IMR-90 (cell line): Measurements from ENCODE around the gene CGN.

ENCODE experiments used
- BHLHE40 ChIP-seq: fragments of 150-350 bp; IDR thresholded peaks from 2 replicates; pipeline ENCODE4 v1.6.1; 2016; ENCODE audit warnings: mild to moderate bottlenecking, low read depth, low read length
- CEBPB ChIP-seq: IDR thresholded peaks from 2 replicates; pipeline ENCODE4 v1.6.1; 2012; ENCODE audit warnings: low read depth, low read length, improper control_type of control experiment
- CTCF ChIP-seq: conservative IDR thresholded peaks from 2 replicates; pipeline ENCODE4 v1.5.1; 2012; ENCODE audit warnings: mild to moderate bottlenecking, low read depth, low read length, improper control_type of control experiment
- ELK1 ChIP-seq: fragments of 150-350 bp; IDR thresholded peaks from 2 replicates; pipeline ENCODE4 v1.6.1; 2016; ENCODE audit warnings: low read depth, mild to moderate bottlenecking, low read length, moderate library complexity, borderline replicate concordance
- FOS ChIP-seq: fragments of 150-350 bp; IDR thresholded peaks from 2 replicates; pipeline ENCODE4 v1.6.1; 2016; ENCODE audit warnings: low read depth, low read length
- MAFK ChIP-seq: IDR thresholded peaks from 2 replicates; pipeline ENCODE4 v1.6.1; 2012; ENCODE audit warnings: low read depth, low read length, improper control_type of control experiment
- MAZ ChIP-seq: IDR thresholded peaks from 2 replicates; pipeline ENCODE4 v1.6.1; 2012; ENCODE audit warnings: low read depth, mild to moderate bottlenecking, low read length, improper control_type of control experiment, moderate library complexity, borderline replicate concordance
- MXI1 ChIP-seq: IDR thresholded peaks from 2 replicates; pipeline ENCODE4 v1.6.1; 2012; ENCODE audit warnings: low read depth, mild to moderate bottlenecking, low read length, moderate library complexity, borderline replicate concordance
- POLR2A ChIP-seq: IDR thresholded peaks from 2 replicates; pipeline ENCODE4 v1.6.1; 2012; ENCODE audit warnings: mild to moderate bottlenecking, low read depth, low read length
- RAD21 ChIP-seq: IDR thresholded peaks from 2 replicates; pipeline ENCODE4 v1.6.1; 2012; ENCODE audit warnings: low read length, improper control_type of control experiment
- RCOR1 ChIP-seq: IDR thresholded peaks from 2 replicates; pipeline ENCODE4 v1.6.1; 2012; ENCODE audit warnings: mild to moderate bottlenecking, low read length, improper control_type of control experiment; ENCODE audit not compliant: insufficient replicate concordance
- RFX5 ChIP-seq: IDR thresholded peaks from 2 replicates; pipeline ENCODE4 v1.8.0; 2012; ENCODE audit warnings: low read depth, mild to moderate bottlenecking, low read length, moderate library complexity
- SMC3 ChIP-seq: fragments of 150-350 bp; IDR thresholded peaks from 2 replicates; pipeline ENCODE4 v1.6.1; 2016; ENCODE audit warnings: low read depth, mild to moderate bottlenecking, antibody characterized with exemption, low read length, moderate library complexity
- USF2 ChIP-seq: fragments of 150-350 bp; IDR thresholded peaks from 2 replicates; pipeline ENCODE4 v1.6.1; 2017; ENCODE audit warnings: mild to moderate bottlenecking, antibody characterized with exemption, low read length, low read depth

- no peak for TF ChIP-seq CTCF
- no peak for TF ChIP-seq RAD21
- no peak for TF ChIP-seq POLR2A
- no peak for TF ChIP-seq MXI1
- no peak for TF ChIP-seq RCOR1
- TF ChIP-seq BHLHE40, result no peak
- no peak for TF ChIP-seq SMC3
- TF ChIP-seq CEBPB, result no peak
- no peak for TF ChIP-seq MAFK
- TF ChIP-seq FOS, result no peak
- TF ChIP-seq USF2, result no peak
- TF ChIP-seq RFX5, result no peak
- TF ChIP-seq ELK1, result no peak
- no peak for TF ChIP-seq MAZ
Observed at GRCh38 chr1:151510614-151510956, 602 bp upstream of the CGN start.
